ENCODE results near the gene PARVA.

Gene PARVA

GRCh38 chr11:12467610-12468009 lies 90.2 kb downstream of the PARVA start:
- TF ChIP-seq, protein P1, sequence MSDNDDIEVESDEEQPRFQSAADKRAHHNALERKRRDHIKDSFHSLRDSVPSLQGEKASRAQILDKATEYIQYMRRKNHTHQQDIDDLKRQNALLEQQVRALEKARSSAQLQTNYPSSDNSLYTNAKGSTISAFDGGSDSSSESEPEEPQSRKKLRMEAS (IDR thresholded peaks at IDR 0.05): no peak
- no peak for TF ChIP-seq EGR1 (IDR thresholded peaks at IDR 0.05)

DNA sequence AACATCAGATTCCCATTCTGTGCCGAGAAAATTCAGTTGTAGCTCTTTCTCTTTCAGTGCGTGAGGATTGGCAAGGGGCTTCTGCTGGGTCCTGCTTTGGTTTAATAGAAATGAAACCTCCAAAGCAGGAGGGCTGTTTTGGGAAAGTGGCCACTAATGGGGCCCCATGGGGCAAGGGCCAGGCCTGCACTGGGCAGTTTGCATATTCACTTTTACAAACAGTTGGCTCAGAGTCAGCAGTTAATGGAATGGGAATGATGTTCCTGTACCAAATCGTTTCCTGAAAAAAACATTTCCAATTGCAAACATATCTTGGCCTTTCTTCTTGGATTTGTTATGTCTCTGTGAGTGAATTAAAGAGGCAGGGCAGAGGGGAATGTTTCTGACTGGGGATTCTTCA lies 92.1 kb downstream of the PARVA start:
- TF ChIP-seq FOXM1 (IDR thresholded peaks at IDR 0.05; ENCODE audit: borderline replicate concordance, low read depth): no peak
- TF ChIP-seq ZBTB7A (IDR thresholded peaks at IDR 0.05; ENCODE audit: low read depth): no peak
- TF ChIP-seq TAF1 (IDR thresholded peaks at IDR 0.05; ENCODE audit: low read depth): no peak
- no peak for TF ChIP-seq NFIC (IDR thresholded peaks at IDR 0.05)
- TF ChIP-seq, protein P1 (IDR thresholded peaks at IDR 0.05): no peak
- no peak for TF ChIP-seq EP300 (IDR thresholded peaks at IDR 0.05; ENCODE audit: borderline replicate concordance)
- no peak for TF ChIP-seq EGR1 (IDR thresholded peaks at IDR 0.05)
- TF ChIP-seq CEBPB (IDR thresholded peaks at IDR 0.05): no peak
- TF ChIP-seq TEAD4 (IDR thresholded peaks at IDR 0.05): no peak
- no peak for TF ChIP-seq CREB1 (IDR thresholded peaks at IDR 0.05; ENCODE audit: low read depth)
- TF ChIP-seq RAD21 (IDR thresholded peaks at IDR 0.05; ENCODE audit: low read depth): no peak
- TF ChIP-seq YY1 (IDR thresholded peaks at IDR 0.05; ENCODE audit: low read depth): no peak
- TF ChIP-seq TCF12 (IDR thresholded peaks at IDR 0.05; ENCODE audit: low read depth): no peak
- TF ChIP-seq REST (IDR thresholded peaks at IDR 0.05; ENCODE audit: low read depth): no peak

DNA sequence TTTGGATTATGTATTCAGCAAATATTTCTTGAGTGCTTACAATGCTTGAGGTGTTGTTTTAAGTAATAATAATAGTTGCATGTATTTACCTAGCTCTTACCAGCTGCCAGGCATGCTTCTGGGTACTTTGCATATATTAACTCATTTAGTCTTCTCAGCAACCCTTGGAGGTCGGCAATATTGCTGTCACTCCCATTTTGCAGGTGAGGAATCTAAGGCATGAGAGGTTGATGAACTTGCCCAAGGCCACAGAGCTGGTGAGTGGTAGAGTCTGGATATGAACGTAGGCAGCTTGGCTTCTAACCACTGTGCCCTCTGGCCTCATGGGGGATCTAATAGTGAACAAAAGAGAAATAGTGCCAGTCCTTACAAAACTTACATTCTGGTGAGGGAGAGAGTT lies 92.9 kb downstream of the PARVA start:
- no peak for TF ChIP-seq TEAD4 (IDR thresholded peaks at IDR 0.05)
- no peak for TF ChIP-seq TCF12 (IDR thresholded peaks at IDR 0.05; ENCODE audit: low read depth)
- no peak for TF ChIP-seq FOXM1 (IDR thresholded peaks at IDR 0.05; ENCODE audit: borderline replicate concordance, low read depth)
- no peak for TF ChIP-seq YY1 (IDR thresholded peaks at IDR 0.05; ENCODE audit: low read depth)

GRCh38 chr11:12472401-12473005 lies 95.1 kb downstream of the PARVA start:
- TF ChIP-seq CEBPB (IDR thresholded peaks at IDR 0.05) (no peak), REST (IDR thresholded peaks at IDR 0.05; ENCODE audit: low read depth) (no peak), TEAD4 (IDR thresholded peaks at IDR 0.05) (no peak), FOXM1 (IDR thresholded peaks at IDR 0.05; ENCODE audit: borderline replicate concordance, low read depth) (no peak), TAF1 (IDR thresholded peaks at IDR 0.05; ENCODE audit: low read depth) (no peak), TCF12 (IDR thresholded peaks at IDR 0.05; ENCODE audit: low read depth) (no peak), RAD21 (IDR thresholded peaks at IDR 0.05; ENCODE audit: low read depth) (no peak)
- TF ChIP-seq, protein P1 (IDR thresholded peaks at IDR 0.05): no peak

DNA sequence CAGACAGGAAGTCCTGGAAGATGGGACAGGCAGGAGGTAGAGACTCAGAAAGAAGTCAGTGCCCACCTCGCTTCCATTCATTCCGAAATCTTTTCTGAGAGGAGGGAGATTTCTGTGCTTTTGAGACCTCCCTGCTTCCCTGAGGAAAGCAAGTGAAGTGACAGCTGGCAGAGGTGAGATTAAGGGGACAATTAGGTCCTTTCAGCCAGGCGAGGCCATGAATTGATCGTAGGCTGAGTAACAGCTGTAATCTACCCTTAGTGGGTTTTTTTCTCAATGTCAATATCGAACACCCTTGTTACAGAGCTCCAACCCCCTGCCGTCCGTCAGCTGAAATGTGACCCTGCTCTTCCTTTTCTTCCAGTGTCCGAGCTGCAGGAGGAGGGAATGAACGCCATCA lies 96.0 kb downstream of the PARVA start:
- no peak for TF ChIP-seq CEBPB (IDR thresholded peaks at IDR 0.05)
- TF ChIP-seq TEAD4 (IDR thresholded peaks at IDR 0.05): no peak
- no peak for TF ChIP-seq TCF12 (IDR thresholded peaks at IDR 0.05; ENCODE audit: low read depth)
- no peak for TF ChIP-seq USF1 (IDR thresholded peaks at IDR 0.05)
- no peak for TF ChIP-seq NFIC (IDR thresholded peaks at IDR 0.05)
- no peak for TF ChIP-seq RAD21 (IDR thresholded peaks at IDR 0.05; ENCODE audit: low read depth)
- TF ChIP-seq FOXM1 (IDR thresholded peaks at IDR 0.05; ENCODE audit: borderline replicate concordance, low read depth): no peak
- TF ChIP-seq EP300 (IDR thresholded peaks at IDR 0.05; ENCODE audit: borderline replicate concordance): no peak
- TF ChIP-seq ZBTB7A (IDR thresholded peaks at IDR 0.05; ENCODE audit: low read depth): no peak
- TF ChIP-seq CREB1 (IDR thresholded peaks at IDR 0.05; ENCODE audit: low read depth): no peak
- no peak for TF ChIP-seq YY1 (IDR thresholded peaks at IDR 0.05; ENCODE audit: low read depth)
- no peak for TF ChIP-seq EGR1 (IDR thresholded peaks at IDR 0.05)
- TF ChIP-seq, protein P1 (IDR thresholded peaks at IDR 0.05): no peak
- no peak for TF ChIP-seq REST (IDR thresholded peaks at IDR 0.05; ENCODE audit: low read depth)
- no peak for TF ChIP-seq TAF1 (IDR thresholded peaks at IDR 0.05; ENCODE audit: low read depth)

All from Ishikawa (cell line).